HPDE6-E6E7 (cell line): ENCODE results near the gene MYOZ3.
A peak's percentile ranks its signal among the peaks of the same experiment; 100 is the strongest.

Experiments
- DNase-seq: peaks from one replicate; pipeline ENCODE4 v3.0.0; 2011; ENCODE audit warnings: missing footprints; ENCODE audit errors: extremely low spot score

Gene MYOZ3

DNA sequence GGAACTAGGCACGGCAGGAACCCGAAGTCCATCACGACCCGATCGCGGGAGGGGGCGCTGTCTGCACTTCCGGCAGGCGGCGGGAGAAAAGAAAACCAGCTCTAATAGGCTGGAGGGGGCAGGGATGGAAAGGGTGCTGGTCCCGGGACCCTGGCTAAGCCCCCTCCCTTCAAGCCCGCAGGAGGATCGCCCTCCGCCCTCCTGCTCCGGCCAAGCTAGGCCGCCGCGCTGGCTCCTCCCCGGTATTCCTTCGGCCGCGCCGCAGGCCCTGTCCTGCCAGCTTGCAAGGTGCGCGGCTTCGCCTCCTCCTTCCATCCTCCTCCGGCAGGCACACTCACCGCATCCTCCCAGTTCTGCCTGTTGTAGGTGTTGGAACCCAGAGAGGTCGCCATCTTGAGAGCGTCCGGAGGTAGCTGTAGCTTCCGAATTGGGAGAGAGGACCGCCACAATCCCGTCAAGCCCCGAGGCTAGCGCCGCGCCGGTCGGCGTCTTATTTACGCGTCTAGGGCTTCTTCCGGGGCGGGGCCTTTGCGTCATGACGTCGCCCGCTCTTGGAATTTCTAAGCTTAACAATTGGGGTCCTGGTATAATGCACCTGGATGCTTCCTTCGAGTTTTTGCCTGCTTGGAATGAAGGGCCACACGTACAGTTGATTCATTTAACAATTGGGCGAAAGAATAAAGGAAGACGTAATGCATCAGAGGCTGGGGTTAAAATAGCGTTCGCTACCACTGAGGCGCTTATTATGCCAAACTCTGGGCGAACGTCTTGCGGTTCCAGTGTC lies 39.7 kb downstream of the MYOZ3 start, which contains the start of gene RBM22:
TSS of gene RBM22 (minus strand) at position 469 of the 784 bp plus-strand sequence. CDS start at position 392, 77 bp downstream.
- peak; percentile 74 for DNase-seq

DNA sequence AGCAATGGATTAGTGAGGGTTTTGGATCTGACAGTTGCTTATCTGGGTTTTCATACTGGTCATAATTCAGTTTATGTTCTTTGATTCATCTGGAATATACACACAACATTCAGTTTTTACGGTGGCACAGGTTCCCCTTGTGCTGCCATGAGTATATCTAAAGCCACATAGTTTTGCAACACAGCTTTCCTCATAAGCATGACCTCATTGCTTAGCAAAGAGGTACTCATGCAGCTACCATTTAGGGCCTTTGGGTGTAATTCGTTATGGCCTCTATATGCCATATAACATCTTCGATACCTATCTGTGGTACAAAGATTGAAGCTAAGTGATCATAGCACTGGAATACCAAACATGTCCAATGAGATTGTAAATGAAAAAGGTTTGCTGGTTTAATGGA lies 42.7 kb downstream of the MYOZ3 start:
- DNase-seq: no peak

DNA sequence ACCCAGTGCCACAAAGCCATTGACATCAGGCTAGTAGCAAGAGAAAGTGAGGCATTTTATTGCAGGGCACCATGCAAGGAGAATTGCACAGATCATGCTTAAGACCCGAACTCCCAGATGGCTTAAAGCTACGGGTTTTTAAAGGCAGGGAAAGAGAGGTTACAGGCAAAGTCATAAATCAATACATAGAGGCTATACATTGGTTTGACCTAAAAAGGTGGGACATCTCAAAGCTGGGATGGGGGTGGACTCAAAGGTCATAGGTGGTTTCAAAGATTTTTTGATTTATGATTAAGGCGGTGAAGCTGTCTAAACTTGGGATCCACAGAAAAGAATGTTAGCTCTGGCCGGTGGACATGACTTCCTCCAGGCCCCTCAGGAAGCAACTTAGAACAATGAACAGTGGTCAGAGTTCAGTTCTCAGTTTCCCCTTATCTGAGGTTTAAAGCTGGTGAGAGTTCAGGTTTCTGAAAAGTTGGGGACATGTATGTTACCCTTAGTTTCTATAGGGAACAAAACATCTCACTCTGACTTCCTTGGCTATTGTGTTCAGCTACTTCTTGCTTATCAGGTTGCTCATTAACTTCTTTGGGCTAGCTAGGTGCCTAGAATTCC lies 45.8 kb downstream of the MYOZ3 start:
- no peak for DNase-seq

DNA sequence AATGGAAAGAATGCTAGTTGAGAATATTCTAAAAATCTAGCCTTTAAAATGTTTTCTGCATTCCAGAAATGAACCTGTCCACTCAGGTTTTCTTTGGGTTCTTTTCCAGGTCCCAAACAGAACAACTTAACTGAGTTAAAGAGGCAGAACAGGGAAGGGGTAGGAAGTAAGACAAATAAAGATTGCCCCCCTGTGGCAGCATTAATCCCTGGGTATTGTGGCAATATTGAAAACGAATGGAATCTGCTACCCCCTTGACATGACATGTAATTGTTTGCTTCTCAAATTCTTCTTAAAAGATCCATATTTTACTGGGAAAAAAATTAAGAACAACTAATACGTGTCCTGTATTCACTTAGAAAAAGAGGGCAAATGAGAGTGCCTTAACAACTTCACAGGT lies 49.1 kb downstream of the MYOZ3 start:
- no peak for DNase-seq

DNA sequence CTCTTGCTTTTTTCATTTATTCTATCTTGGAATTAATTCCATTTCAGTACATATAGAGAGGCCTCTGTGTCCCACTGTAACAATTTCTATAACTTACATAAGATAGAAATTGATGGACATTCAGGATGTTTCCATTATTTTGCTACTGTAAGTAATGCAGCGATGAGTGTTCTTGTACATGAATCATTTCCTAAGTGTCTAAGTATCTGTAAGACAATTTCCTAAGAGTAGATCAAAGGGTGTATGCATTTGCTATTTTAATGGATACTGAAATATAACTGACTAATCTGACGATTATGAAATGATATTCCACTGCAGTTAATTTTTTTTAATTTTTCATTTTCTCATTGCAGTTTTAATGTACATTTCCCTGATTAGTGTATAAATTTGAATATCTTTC lies 62.8 kb downstream of the MYOZ3 start:
- DNase-seq: no peak
